Fibroblast of pulmonary artery (primary cell): Measurements from ENCODE around the gene UNC13D.
A peak's percentile ranks its signal among the peaks of the same experiment; 100 is the strongest.

Experiments used
- DNase-seq: peaks from one replicate; pipeline ENCODE4 v3.0.0-alpha.2; 2010; ENCODE audit warnings: low read depth
- H3K4me3 ChIP-seq: replicated peaks from 2 replicates; pipeline ENCODE4 v1.5.1; 2011; ENCODE audit warnings: low read depth, mild to moderate bottlenecking, control low read depth, low read length, moderate library complexity
- TF ChIP-seq, protein P1 (sequence below): IDR thresholded peaks from 2 replicates; pipeline ENCODE4 v1.5.1; 2011; ENCODE audit warnings: mild to moderate bottlenecking, control low read depth, low read length, inconsistent platforms; ENCODE audit errors: missing control alignments

Gene UNC13D

DNA sequence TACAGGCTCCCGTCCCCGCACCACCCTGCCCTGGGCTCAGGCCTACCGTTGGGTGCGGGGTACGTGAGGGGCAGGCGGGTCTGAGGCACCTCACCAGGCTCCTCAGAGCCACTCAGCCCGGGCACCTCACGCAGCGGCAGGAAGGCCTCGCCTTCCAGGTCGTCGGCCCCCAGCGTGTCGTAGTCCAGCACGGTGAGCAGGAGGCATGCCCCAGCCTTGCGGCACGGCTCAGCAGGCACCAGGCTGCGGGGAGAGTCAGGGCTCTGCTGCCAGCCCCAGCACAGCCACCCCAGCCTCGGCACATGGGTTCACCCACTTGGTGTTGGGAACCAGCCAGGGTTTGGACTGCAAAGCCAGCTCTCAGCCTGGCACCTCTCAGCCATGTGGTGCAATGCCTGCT lies 15.5 kb downstream of the UNC13D start:
- no peak for DNase-seq
- TF ChIP-seq, protein P1, sequence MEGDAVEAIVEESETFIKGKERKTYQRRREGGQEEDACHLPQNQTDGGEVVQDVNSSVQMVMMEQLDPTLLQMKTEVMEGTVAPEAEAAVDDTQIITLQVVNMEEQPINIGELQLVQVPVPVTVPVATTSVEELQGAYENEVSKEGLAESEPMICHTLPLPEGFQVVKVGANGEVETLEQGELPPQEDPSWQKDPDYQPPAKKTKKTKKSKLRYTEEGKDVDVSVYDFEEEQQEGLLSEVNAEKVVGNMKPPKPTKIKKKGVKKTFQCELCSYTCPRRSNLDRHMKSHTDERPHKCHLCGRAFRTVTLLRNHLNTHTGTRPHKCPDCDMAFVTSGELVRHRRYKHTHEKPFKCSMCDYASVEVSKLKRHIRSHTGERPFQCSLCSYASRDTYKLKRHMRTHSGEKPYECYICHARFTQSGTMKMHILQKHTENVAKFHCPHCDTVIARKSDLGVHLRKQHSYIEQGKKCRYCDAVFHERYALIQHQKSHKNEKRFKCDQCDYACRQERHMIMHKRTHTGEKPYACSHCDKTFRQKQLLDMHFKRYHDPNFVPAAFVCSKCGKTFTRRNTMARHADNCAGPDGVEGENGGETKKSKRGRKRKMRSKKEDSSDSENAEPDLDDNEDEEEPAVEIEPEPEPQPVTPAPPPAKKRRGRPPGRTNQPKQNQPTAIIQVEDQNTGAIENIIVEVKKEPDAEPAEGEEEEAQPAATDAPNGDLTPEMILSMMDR, result no peak
- H3K4me3 ChIP-seq, result no peak overlapping the region

DNA sequence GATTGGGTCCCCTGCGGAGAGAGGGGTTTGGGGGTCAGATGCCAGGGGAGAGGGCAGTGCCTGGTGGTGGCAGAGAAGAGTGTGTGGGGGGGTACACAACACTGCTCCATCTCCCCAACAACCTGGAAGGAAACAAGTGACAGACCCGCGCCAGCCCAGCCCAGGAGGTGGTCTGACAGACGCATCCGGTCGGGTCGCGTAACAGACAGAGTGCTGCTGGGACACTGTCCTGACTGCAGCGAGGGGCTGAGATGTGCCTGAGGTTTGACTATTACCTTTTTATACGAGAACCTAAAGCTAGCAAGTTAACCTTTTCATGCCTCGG lies 16.2 kb downstream of the UNC13D start:
- DNase-seq, result no peak
- TF ChIP-seq, protein P1, result no peak
- H3K4me3 ChIP-seq, result no peak overlapping the region

DNA sequence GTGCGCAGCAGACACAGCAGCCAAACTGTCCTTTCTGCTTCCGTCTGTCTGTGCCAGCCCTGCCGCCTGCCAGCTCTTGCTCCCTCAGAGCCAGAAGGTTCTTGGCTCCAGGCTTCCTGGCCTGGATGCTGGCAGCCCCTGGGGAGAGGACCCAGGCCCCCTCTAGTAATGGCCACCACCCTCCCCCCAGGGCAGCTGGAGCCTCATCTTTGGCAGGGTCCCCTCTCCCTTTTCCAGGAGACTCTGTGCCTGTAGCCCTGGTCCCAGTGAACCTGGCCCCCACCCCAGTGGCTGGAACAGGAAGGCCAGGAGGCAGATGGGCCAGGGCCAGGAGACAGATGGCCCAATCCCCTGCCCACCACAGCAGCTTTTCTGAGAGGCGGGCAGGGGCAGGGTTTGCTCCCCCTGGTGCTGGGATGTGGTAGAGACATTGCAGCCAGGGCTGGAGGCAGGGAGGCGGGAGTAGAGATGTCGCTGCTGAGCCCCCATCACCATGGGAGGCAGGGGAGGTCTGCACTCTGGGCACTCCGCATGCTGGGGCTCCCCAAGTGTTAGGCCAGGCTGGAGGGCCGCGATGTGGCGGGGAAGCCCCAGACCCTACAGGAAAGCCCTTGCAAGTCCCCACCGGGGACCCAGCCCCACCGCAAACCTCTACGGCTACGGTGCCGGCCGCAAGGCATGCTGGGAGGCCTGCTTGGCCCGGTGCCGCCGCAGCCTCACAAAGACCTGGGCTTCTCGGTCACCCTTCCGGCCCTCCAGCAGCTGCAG lies 16.7 kb downstream of the UNC13D start:
- DNase-seq, result peak; percentile 65
- TF ChIP-seq, protein P1, result peak; percentile 71
- H3K4me3 ChIP-seq, result no peak overlapping the region

DNA sequence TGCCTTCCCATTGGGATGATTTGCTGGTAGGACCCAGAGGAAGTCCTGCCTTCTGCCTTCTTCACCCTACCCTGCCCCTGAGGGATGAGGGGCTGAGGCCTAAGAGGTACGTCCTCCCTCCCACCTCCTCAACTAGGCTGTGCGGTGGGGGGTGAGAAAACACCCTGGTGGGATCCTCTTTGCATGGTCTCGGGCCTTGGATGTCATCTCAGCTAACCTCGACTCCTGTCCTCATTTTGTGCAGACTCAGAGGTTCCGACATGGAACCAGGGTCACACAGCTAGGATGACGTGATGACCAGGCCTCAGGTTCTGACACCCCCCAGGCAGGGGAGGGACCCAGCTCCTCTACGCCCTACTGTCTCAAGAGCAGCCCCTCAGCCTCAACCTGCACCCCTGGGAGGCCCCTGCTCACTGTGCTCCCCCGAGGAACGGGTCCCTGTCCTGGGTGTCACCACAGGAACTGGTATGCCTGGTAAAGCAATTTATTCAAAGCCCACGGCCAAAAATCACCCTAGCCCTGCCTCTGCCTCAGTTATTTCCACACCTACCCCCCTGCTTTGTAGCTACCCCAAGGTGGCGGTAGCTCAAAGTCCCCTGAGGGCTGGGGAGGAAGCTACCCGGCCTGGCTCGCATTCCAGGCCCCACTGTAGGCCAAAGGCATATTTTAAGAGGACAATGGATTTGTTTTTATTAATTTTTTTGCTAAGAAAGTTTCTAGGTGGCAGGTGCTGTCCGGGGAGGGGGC lies 17.5 kb downstream of the UNC13D start:
- DNase-seq, result no peak
- no peak overlapping the region for H3K4me3 ChIP-seq
- TF ChIP-seq, protein P1, result no peak

DNA sequence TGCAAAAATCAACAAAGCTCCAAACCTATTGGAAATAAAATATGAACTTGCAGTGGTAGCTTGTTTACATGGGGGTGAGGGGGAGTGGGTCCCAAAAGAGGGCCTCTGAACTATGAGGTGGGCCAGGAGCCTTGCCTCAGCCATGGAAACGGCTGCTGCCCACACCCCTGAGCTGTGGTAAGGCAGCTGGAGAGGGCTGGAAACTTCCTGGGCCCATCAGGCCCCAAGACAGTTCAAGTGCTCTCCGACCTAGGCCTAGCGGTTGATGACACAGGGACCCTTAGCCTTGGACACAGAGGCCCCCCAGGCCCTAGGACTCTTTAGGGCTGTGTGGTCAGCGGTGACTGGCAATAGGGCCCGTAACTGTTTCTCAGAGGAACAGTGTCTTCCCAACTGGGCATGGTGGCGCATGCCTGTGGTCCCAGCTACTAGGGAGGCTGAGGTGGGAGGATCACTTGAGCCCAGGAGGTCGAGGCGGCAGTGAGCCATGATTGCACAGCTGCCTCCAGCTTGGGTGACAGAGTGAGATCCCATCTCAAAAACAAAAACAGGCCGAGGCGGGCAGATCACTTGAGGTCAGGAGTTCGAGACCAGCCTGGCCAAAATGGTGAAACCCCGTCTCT lies 18.3 kb downstream of the UNC13D start:
- no peak for DNase-seq
- H3K4me3 ChIP-seq, result no peak overlapping the region
- TF ChIP-seq, protein P1, result no peak

DNA sequence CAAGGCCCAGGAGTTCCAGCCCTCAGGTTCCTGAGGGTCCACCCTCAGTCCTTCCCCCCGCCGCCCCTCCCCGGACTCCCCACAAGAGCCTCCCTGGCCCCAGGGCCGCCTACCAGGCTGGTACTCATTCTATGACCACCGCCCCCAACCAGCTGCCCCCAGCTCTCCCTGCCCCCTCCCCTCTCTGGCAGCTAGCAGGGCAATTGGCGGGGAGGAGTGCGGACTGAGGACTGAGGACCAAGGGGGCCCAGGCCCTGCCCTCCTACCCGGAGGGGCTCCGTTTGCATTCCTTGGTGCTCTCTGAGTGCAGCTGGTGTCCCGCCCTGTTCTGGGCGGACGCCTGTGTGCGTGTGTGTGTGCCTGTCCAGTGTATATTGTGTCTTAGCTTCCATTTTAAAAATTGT lies 19.1 kb downstream of the UNC13D start:
- TF ChIP-seq, protein P1, result no peak
- H3K4me3 ChIP-seq, result no peak overlapping the region
- DNase-seq, result no peak
